Effector memory CD4-positive, alpha-beta T cell (primary cell): ENCODE data around the gene SIGMAR1.

Source experiments
- DNase-seq, 3 donors: peaks; one replicate each; pipeline ENCODE4 v3.0.0-alpha.2; 2020
- H3K27ac ChIP-seq: 2 replicates; pipeline ENCODE4 v1.7.0; 2013; ENCODE audit warnings: mild to moderate bottlenecking, low read length, moderate library complexity; ENCODE audit not compliant: insufficient read depth, poor library complexity, severe bottlenecking
- H3K27me3 ChIP-seq: replicated peaks from 2 replicates; pipeline ENCODE4 v1.7.0; 2013; ENCODE audit warnings: mild to moderate bottlenecking, low read length; ENCODE audit not compliant: insufficient read depth, control insufficient read depth, poor library complexity, severe bottlenecking
- H3K36me3 ChIP-seq: 2 replicates; pipeline ENCODE4 v1.7.0; 2013; ENCODE audit warnings: mild to moderate bottlenecking, low read length, moderate library complexity; ENCODE audit not compliant: control insufficient read depth, insufficient read depth
- H3K4me1 ChIP-seq: 2 replicates; pipeline ENCODE4 v1.7.0; 2013; ENCODE audit warnings: low read length, mild to moderate bottlenecking; ENCODE audit not compliant: control insufficient read depth, insufficient read depth, poor library complexity, severe bottlenecking
- H3K4me3 ChIP-seq: 2 replicates; pipeline ENCODE4 v1.7.0; 2013; ENCODE audit warnings: low read length, low read depth, mild to moderate bottlenecking; ENCODE audit not compliant: insufficient read depth, poor library complexity, severe bottlenecking
- H3K9me3 ChIP-seq: 2 replicates; pipeline ENCODE4 v1.7.0; 2013; ENCODE audit warnings: mild to moderate bottlenecking, low read length, moderate library complexity; ENCODE audit not compliant: control insufficient read depth

Gene SIGMAR1

DNA sequence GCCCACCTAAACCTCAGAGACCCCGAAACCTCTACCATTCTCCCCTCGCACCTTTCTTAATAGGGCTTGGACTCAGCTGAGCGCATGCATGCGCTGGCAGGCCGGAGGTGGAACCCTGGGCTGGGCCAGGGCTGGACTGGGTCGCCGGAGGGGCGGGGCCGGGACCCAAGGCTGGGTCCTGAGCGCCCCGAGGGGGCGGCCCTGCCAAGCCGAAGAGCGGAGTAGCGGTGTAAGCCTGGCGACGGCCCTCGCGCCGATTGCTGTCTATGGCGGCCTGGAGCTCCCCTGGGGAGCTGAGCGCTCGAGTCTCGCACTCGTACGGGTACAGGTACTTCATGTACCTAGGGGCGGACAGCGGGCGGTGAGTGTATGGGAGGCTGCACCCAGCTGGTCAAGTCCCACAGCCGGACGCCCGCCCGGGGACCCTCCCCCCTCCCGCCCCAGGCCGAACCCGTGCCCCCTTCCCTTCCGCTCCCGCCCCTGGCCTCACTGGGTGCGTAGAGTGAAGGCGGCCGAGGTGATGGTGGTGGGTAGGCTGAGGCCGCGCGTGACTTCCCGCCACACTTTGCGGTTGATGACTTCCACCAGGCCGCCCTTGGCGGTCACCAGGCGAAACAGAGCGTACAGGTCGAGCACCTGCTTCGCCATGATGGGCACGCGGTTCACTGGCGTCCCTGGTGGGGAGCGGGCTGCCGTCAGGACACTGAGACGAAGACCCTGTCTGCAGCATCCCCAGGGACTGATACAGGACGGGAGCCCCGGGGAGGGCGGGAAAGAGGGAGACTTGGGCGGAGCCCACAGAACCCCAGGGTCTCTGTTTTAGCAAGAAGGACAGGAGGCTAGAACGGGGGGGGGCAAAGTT, 14.0 kb downstream of the SIGMAR1 start:
- Histone ChIP-seq H3K36me3 (no peaks in the 10 kb centered on the region), H3K4me3 (no peak overlapping the region), H3K27ac (no peak overlapping the region), H3K4me1 (peaks cover 23% of the 10 kb centered on the region), H3K9me3 (no peaks in the 10 kb centered on the region), H3K27me3 (peaks cover 64% of the 10 kb centered on the region)
- no peak for DNase-seq

DNA sequence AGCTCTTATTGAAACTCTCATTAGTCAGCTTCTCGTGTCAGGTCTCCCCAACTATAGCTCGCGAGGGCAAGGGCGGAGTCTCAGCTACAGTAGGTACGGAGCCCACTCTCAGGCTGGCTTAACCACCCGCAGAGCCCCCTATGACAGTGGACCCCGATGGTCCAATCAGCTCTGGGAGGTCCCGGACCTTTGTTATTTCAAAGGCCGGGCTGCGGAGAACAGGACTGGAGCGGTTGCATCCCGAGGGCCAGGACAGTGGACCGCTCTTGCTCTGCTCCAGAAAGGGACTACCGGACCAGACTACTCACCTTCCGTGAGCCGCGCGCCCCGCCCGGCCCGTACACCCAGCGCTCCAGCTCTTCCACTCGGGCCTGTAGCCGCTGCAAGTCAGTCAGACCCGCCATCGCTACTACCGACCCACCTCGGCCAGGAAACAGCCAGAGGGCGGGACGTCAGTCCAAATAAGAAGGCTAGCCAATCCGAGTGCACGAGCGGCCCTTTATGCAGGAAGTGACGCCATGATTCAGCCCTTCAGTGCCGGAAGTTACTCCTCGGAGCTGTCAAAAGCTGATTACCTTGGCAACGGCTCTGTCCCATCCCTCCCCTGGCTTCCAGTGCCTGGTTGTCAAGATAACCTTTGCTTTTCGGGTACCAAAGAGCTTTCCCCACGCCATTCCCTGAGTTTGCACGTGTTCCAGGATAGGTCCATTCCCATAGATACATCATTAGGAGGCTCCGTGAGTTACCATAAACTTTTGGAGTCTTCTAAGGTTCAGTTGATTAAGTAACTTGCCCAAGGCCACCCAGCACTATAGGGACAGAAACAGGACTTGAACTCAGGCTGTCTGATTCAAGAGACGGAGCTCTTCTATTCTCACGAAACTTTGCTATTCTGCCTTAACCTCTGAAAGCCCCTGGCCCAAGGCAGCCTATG, 17.3 kb downstream of the SIGMAR1 start, which contains the start of gene DCTN3:
Gene DCTN3 (minus strand): TSS at position 435 of the 934 bp plus-strand sequence. CDS start 31 bp downstream, at position 404.
- H3K4me1 ChIP-seq = peaks cover 15% of the 10 kb centered on the region
- H3K4me3 ChIP-seq = peak within 1 kb of the TSS; percentile 70
- H3K27me3 ChIP-seq = peaks cover 33% of the 10 kb centered on the region
- peak within 1 kb of the TSS; percentile 53 for H3K27ac ChIP-seq
- no peaks in the 10 kb centered on the region for H3K9me3 ChIP-seq
- peaks cover 23% of the 10 kb centered on the region for H3K36me3 ChIP-seq
- peak; percentile 82 to 90 (median 86) for DNase-seq

DNA sequence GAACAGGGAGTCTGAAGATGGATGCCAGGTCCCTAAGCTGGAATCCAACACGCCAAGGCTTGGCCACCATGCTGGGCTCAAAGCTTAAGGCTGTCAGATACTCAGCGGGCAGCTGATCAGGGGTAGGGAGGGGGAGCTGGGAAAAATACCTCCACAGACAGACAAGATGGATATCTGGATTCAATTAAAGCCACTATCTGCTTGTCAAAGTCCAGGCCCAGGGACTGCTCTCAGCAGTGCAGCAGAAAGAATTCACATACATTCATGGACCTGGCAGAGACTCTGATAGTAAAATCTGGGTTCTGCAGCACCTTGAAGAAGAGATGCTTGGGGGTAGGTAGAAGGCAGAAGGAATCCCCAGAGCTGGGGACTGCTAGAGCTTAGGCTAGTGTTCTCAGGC, 22.5 kb downstream of the SIGMAR1 start:
- Histone ChIP-seq H3K4me1 (peaks cover 17% of the 10 kb centered on the region), H3K4me3 (no peak overlapping the region), H3K27ac (no peak overlapping the region), H3K9me3 (no peaks in the 10 kb centered on the region), H3K36me3 (peaks cover 34% of the 10 kb centered on the region), H3K27me3 (no peaks in the 10 kb centered on the region)
- DNase-seq = no peak

DNA sequence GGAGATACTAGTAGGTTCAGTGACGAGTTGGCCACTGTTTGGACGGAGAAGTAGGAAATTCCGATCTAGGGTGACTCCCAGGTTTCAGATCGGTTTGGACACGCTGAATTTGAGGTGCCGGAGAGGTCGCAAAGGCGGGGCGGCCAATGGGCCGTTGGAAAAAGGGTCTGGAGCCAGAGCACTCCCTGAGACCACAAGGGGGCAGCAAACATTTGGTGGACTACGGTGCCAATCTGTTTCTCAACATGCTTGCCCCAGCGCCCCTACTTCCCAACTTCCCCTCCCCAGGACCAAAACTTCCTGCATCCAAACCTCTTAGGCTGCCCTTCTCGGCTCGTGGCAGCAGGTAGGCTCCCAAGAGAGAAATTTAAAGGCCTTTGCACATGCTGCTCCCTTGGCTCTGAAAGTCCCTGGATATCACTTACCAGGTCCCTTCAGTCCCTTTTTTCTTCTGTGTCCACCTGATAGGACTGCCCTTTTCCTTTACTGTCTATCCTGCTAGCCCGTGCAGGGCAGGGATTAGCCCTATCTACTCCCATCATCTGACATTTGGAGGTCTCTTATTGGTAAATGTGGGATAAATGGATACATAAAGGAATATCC, 24.7 kb downstream of the SIGMAR1 start:
- peak overlapping the region; percentile 82 for H3K27ac ChIP-seq
- H3K9me3 ChIP-seq = no peaks in the 10 kb centered on the region
- no peaks in the 10 kb centered on the region for H3K27me3 ChIP-seq
- H3K4me3 ChIP-seq = peak overlapping the region; percentile 83
- peaks cover 12% of the 10 kb centered on the region for H3K4me1 ChIP-seq
- H3K36me3 ChIP-seq = peaks cover 33% of the 10 kb centered on the region
- DNase-seq = peak; percentile 36 to 58 (median 40)

DNA sequence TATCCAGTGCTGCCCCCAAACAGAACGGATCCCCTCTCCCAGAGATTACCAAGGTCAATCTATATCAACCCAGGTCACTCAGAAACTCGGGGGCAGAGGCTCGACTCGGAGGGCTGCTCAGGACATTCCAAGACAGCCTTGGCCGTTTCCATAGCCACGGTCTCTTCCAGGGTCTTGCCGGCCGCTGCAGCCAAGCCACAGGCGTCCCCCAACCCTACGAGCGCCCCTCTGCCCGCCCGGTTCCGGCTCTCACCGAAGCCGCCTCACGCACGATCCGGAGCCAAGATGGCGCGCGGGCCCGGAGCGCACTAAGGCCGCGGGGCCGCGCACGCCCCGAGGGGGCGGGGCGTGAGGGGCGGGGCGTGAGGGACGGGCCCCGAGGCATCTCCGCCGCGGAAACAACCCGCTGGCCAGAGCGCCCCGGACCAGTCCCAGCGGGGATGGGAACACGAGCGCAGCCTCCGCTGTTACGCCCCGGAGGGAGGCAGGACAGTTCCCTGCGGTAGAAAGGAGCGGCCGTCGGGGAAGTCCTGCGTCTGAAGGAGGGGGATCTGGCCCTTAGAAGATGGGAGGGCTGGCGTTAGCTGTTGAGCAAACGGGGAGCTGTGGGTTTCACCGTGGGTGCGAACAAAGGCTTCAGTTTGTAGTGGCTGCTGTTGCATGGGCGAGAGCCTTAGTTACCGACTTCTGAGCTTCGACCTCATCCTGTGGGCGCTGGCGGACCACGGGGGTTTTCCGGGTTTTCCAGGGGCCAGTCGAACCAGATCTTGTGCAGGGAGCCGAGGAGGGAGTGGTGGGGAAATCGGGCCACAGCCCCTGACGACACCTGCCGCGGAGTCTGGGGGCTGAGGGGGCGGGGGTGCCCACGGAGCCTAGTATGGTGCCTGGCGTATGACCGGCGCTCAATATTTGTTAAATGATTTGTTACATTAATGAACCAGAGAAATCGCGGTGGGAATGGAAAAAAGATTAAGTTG, 25.5 kb downstream of the SIGMAR1 start, which contains the start of gene RPP25L:
Gene RPP25L (minus strand): TSS at position 287 of the 977 bp plus-strand sequence. CDS start 801 bp downstream, outside the sequence.
- Histone ChIP-seq H3K27ac (peak within 1 kb of the TSS; percentile 82), H3K27me3 (no peaks in the 10 kb centered on the region), H3K4me1 (peaks cover 12% of the 10 kb centered on the region), H3K9me3 (no peaks in the 10 kb centered on the region), H3K36me3 (peaks cover 25% of the 10 kb centered on the region), H3K4me3 (peak within 1 kb of the TSS; percentile 83)
- peak; percentile 73 to 77 (median 74) for DNase-seq

DNA sequence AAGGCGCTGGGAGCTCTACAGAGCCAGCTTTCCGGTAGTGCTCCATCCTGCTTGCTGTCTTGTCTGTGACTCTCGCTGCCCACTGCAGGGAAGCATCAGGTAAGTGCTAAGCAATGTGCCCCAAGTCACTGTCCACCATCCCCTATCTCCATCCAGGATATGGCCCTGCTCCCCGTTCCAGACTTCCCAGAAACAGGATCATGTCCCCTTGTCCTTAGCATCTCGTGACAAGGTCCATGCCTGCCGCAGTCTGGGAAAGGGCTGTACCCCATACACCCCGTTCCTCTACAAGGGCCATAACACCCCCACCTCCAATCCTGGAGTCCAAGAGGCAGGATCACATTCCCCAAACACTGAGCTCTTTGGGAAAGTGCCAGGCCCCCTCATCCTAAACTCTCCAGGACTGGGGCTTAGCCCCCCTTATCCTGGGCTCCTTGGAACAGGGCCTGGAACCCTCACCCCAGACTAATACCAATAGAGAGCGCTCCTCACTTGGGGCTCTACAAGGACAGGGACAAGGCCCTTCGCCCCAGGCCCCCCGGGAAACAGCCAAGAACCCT, 26.3 kb downstream of the SIGMAR1 start:
- no peak for DNase-seq
- H3K4me1 ChIP-seq = peaks cover 12% of the 10 kb centered on the region
- H3K36me3 ChIP-seq = peaks cover 17% of the 10 kb centered on the region

DNA sequence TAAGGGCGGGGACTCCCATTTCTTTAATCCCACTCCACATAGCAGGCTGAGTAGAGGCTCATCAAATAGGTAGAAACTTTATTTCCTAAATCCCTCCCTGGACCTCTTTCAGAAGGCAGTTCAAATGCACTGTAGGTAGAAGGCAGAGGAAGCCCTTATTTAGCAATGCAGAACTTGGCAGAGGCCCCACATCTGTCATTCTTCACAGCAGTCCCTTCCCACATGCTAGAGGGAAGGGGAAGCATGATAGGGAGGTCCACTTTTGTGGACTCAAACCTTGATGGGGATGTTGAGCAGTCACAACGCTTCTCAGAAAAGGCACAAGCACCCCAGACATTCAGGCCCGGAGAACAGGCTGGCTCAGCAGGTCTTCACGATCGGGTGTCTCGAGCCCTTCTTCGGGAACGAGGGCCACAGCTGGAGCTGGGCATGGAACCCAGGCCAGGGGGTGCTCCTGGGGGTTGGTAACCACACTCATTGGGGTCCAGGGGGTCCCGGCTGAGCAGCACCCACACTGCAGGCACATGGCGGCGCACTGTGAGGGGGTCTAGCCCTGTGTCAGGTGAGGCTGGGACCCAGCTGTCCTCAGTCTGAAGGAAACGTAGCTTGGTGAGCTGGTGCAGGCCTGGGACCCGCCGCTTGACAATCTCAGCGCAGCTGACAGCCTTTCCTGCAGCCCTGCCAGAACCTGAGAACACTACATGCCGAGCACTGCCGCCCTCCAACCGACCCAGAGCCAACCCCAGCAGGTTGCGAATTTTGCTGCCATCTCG, 27.0 kb downstream of the SIGMAR1 start:
- peaks cover 11% of the 10 kb centered on the region for H3K36me3 ChIP-seq
- no peak for DNase-seq
- H3K27ac ChIP-seq = no peak overlapping the region
- H3K9me3 ChIP-seq = no peaks in the 10 kb centered on the region
- H3K4me3 ChIP-seq = peak overlapping the region; percentile 83
- H3K27me3 ChIP-seq = no peaks in the 10 kb centered on the region
- H3K4me1 ChIP-seq = peaks cover 12% of the 10 kb centered on the region

More for the DNA sequence above, 26.3 kb downstream of the SIGMAR1 start:
- peak overlapping the region; percentile 82 for H3K27ac ChIP-seq
- no peaks in the 10 kb centered on the region for H3K9me3 ChIP-seq
- H3K4me3 ChIP-seq = peak overlapping the region; percentile 83
- no peaks in the 10 kb centered on the region for H3K27me3 ChIP-seq

DNA sequence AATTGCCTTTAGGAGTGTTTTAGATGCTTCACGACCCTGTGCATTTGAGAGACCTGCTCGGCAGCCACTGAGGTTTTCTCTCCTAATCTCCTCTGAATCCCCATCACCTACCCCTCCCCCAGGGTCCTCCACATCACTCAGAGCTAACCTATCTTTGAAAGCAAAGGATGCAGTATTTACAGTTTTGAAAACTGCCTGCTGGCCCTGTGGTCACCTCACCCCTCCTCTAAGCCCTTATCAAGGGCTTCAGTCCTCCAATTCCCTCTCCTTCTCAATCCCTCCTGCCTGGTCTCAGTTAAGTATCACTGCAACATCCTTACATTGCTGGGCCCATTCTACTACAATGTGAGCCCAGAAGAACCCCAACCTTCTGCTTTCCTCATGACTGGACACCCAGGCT, 30.3 kb downstream of the SIGMAR1 start:
- peaks cover 12% of the 10 kb centered on the region for H3K4me1 ChIP-seq
- H3K9me3 ChIP-seq = no peaks in the 10 kb centered on the region
- H3K36me3 ChIP-seq = no peaks in the 10 kb centered on the region
- no peak overlapping the region for H3K4me3 ChIP-seq
- H3K27me3 ChIP-seq = no peaks in the 10 kb centered on the region
- no peak overlapping the region for H3K27ac ChIP-seq
- DNase-seq = no peak
